GM23338 (cell line): Measurements from ENCODE around the gene FTO. TPM values are rescaled to one million over a fixed set of nuclear protein-coding genes. Genes with fewer than 3 reads are reported as not detected.

Source experiments
- ATAC-seq: fragments of 200-7000 bp; cut with Tn5 transposase; 3 replicates; pipeline ENCODE4 v1.9.1; 2020
- DNase-seq: peaks from one replicate; pipeline ENCODE4 v3.0.0-alpha.2; 2015; ENCODE audit warnings: low spot score
- H2AFZ ChIP-seq: fragments of 200-600 bp; sonication (generic); 2 replicates; pipeline ENCODE4 v1.8.0; 2016; ENCODE audit warnings: antibody characterized with exemption, mild to moderate bottlenecking, moderate library complexity
- H3F3A ChIP-seq: fragments of 200-600 bp; sonication (generic); replicated peaks from 2 replicates; pipeline ENCODE4 v1.8.0; 2017; ENCODE audit warnings: antibody characterized with exemption, mixed run types, low read depth
- H3K27ac ChIP-seq: fragments of 200-600 bp; sonication (generic); 2 replicates; pipeline ENCODE4 v1.6.1; 2016; ENCODE audit warnings: low read depth
- H3K27me3 ChIP-seq: fragments of 200-600 bp; sonication (generic); 2 replicates; pipeline ENCODE4 v1.8.0; 2016; ENCODE audit warnings: mild to moderate bottlenecking, mixed run types, moderate library complexity; ENCODE audit not compliant: insufficient read depth
- H3K36me3 ChIP-seq: fragments of 200-600 bp; sonication (generic); 2 replicates; pipeline ENCODE4 v1.8.0; 2016; ENCODE audit warnings: mild to moderate bottlenecking; ENCODE audit not compliant: insufficient read depth
- H3K4me1 ChIP-seq: fragments of 200-600 bp; sonication (generic); 2 replicates; pipeline ENCODE4 v1.8.0; 2016; ENCODE audit warnings: mild to moderate bottlenecking, moderate library complexity; ENCODE audit not compliant: insufficient read depth
- H3K4me2 ChIP-seq: fragments of 200-600 bp; sonication (generic); 2 replicates; pipeline ENCODE4 v1.7.1; 2017; ENCODE audit warnings: mixed run types
- H3K4me3 ChIP-seq: fragments of 200-600 bp; sonication (generic); 2 replicates; pipeline ENCODE4 v1.6.1; 2016; ENCODE audit warnings: mixed run types
- H3K79me2 ChIP-seq: fragments of 200-600 bp; sonication (generic); replicated peaks from 2 replicates; pipeline ENCODE4 v1.8.0; 2017; ENCODE audit warnings: mild to moderate bottlenecking; ENCODE audit not compliant: insufficient read depth
- H3K9me2 ChIP-seq: fragments of 200-600 bp; sonication (generic); 2 replicates; pipeline ENCODE4 v1.8.0; 2017; ENCODE audit not compliant: insufficient read depth
- H4K20me1 ChIP-seq: fragments of 200-600 bp; sonication (generic); replicated peaks from 2 replicates; pipeline ENCODE4 v1.8.0; 2017; ENCODE audit warnings: mild to moderate bottlenecking; ENCODE audit not compliant: insufficient read depth
- H3K27ac Mint-ChIP-seq: 2 replicates; pipeline ENCODE4 v1.8.0; 2020; ENCODE audit warnings: inconsistent platforms, mild to moderate bottlenecking, moderate library complexity, mixed read lengths
- H3K27me3 Mint-ChIP-seq: 3 replicates; pipeline ENCODE4 v1.8.0; 2022; ENCODE audit warnings: low read depth, mild to moderate bottlenecking, moderate library complexity, mixed read lengths, inconsistent platforms; ENCODE audit not compliant: insufficient read depth, poor library complexity
- H3K36me3 Mint-ChIP-seq: 3 replicates; pipeline ENCODE4 v1.8.0; 2021; ENCODE audit warnings: low read depth, mild to moderate bottlenecking, inconsistent platforms, moderate library complexity, mixed read lengths
- H3K4me1 Mint-ChIP-seq: 3 replicates; pipeline ENCODE4 v1.8.0; 2020; ENCODE audit warnings: mild to moderate bottlenecking, inconsistent platforms, mixed read lengths
- H3K4me3 Mint-ChIP-seq: 3 replicates; pipeline ENCODE4 v1.8.0; 2021; ENCODE audit warnings: moderate library complexity, mild to moderate bottlenecking, inconsistent platforms, mixed read lengths
- H3K9me3 Mint-ChIP-seq: 3 replicates; pipeline ENCODE4 v1.8.0; 2020; ENCODE audit warnings: moderate library complexity, mild to moderate bottlenecking, inconsistent platforms, mixed read lengths
- CREB1 ChIP-seq: fragments of 250-450 bp; sonication (Bioruptor Pico); IDR thresholded peaks from 2 replicates; pipeline ENCODE4 v1.5.0; 2020; ENCODE audit warnings: low read depth, mild to moderate bottlenecking, moderate library complexity
- ETS1 ChIP-seq: IDR thresholded peaks from 2 replicates; pipeline ENCODE4 v1.6.1; 2016; ENCODE audit warnings: antibody characterized with exemption
- EZH2 ChIP-seq: fragments of 200-600 bp; sonication (generic); IDR thresholded peaks from one replicate; pipeline ENCODE4 v1.8.0; 2017; ENCODE audit warnings: antibody characterized with exemption, mild to moderate bottlenecking, low read depth; ENCODE audit not compliant: unreplicated experiment
- EZH2phosphoT487 ChIP-seq: fragments of 200-600 bp; sonication (generic); IDR thresholded peaks from one replicate; pipeline ENCODE4 v1.8.1; 2018; ENCODE audit warnings: antibody characterized with exemption; ENCODE audit not compliant: unreplicated experiment
- NANOG ChIP-seq: IDR thresholded peaks from 2 replicates; pipeline ENCODE4 v1.6.1; 2016; ENCODE audit warnings: antibody characterized with exemption, borderline replicate concordance
- POLR2AphosphoS5 ChIP-seq: IDR thresholded peaks from 2 replicates; pipeline ENCODE4 v1.6.1; 2016; ENCODE audit warnings: antibody characterized with exemption, low read depth
- STAT1 ChIP-seq: IDR thresholded peaks from one replicate; pipeline ENCODE4 v1.6.1; 2016; ENCODE audit warnings: antibody characterized with exemption; ENCODE audit not compliant: unreplicated experiment
- ZNF462 ChIP-seq: fragments of 250-450 bp; sonication (Bioruptor Pico); IDR thresholded peaks from 2 replicates; pipeline ENCODE4 v1.5.0; 2020; ENCODE audit warnings: mild to moderate bottlenecking, moderate library complexity
- polyA plus RNA-seq: library from polyadenylated mRNA; unstranded; fragments of >200 nt; fragmentation: Nextera tagmentation; extraction: Ambion mirVana; gene quantifications from 2 replicates; pipeline ENCODE4 v1.2.1, GENCODE V29; 2016
- total RNA-seq: library from RNA; depleted of rRNA; stranded (reverse); fragments of >200 nt; shearing (Covaris generic); gene quantifications from 2 replicates; pipeline ENCODE4 v1.2.3, GENCODE V29; 2014
- TF ChIP-seq, protein P1 (sequence below), 2 experiments: fragments of 200-600 bp in 1 of 2; sonication (generic) in 1 of 2; conservative IDR thresholded peaks; 2 replicates each; pipeline versions ENCODE4 v1.5.1 to v1.6.1; 2016 to 2017; ENCODE audit warnings: antibody characterized with exemption in 2 of 2, low read depth in 2 of 2, mild to moderate bottlenecking in 2 of 2, moderate library complexity in 1 of 2
- TF ChIP-seq, protein P2 (sequence below): IDR thresholded peaks from one replicate; pipeline ENCODE4 v1.6.1; 2018; ENCODE audit warnings: antibody characterized with exemption; ENCODE audit not compliant: unreplicated experiment

Gene FTO
- total and polyA plus RNA-seq, 2 experiments from 2014 or later, result 17.7 to 69.6 TPM

GRCh38 chr16:53773881-53774280 lies 69.9 kb downstream of the FTO start:
- ATAC-seq (no peak), DNase-seq (no peak)
- Mint-ChIP-seq H3K4me1 (peaks cover 16% of the 10 kb centered on the region), H3K9me3 (no peaks in the 10 kb centered on the region), H3K27me3 (no peaks in the 10 kb centered on the region), H3K27ac (no peak overlapping the region), H3K36me3 (no peaks in the 10 kb centered on the region), H3K4me3 (no peak overlapping the region)
- Histone ChIP-seq H3K27me3 (no peaks in the 10 kb centered on the region), H3K4me2 (no peak overlapping the region), H3K9me2 (no peaks in the 10 kb centered on the region), H3K36me3 (no peaks in the 10 kb centered on the region), H3K79me2 (peaks cover 13% of the 10 kb centered on the region), H3K4me3 (no peak overlapping the region), H2AFZ (no peak overlapping the region), H3K27ac (no peak overlapping the region), H3F3A (no peaks in the 10 kb centered on the region), H3K4me1 (peaks cover 32% of the 10 kb centered on the region), H4K20me1 (no peaks in the 10 kb centered on the region)
- no peak for TF ChIP-seq ZNF462 (CRISPR knock-in tag)
- no peak for TF ChIP-seq CREB1 (CRISPR knock-in tag)
- TF ChIP-seq POLR2AphosphoS5, result no peak
- no peak for TF ChIP-seq EZH2
- no peak for TF ChIP-seq ETS1
- TF ChIP-seq STAT1, result no peak
- no peak for TF ChIP-seq EZH2phosphoT487
- TF ChIP-seq, protein P1, sequence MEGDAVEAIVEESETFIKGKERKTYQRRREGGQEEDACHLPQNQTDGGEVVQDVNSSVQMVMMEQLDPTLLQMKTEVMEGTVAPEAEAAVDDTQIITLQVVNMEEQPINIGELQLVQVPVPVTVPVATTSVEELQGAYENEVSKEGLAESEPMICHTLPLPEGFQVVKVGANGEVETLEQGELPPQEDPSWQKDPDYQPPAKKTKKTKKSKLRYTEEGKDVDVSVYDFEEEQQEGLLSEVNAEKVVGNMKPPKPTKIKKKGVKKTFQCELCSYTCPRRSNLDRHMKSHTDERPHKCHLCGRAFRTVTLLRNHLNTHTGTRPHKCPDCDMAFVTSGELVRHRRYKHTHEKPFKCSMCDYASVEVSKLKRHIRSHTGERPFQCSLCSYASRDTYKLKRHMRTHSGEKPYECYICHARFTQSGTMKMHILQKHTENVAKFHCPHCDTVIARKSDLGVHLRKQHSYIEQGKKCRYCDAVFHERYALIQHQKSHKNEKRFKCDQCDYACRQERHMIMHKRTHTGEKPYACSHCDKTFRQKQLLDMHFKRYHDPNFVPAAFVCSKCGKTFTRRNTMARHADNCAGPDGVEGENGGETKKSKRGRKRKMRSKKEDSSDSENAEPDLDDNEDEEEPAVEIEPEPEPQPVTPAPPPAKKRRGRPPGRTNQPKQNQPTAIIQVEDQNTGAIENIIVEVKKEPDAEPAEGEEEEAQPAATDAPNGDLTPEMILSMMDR (conservative IDR thresholded peaks at IDR 0.05; ENCODE audit: low read depth in 2 of 2), result no peak
- TF ChIP-seq NANOG, result no peak
- TF ChIP-seq, protein P2, sequence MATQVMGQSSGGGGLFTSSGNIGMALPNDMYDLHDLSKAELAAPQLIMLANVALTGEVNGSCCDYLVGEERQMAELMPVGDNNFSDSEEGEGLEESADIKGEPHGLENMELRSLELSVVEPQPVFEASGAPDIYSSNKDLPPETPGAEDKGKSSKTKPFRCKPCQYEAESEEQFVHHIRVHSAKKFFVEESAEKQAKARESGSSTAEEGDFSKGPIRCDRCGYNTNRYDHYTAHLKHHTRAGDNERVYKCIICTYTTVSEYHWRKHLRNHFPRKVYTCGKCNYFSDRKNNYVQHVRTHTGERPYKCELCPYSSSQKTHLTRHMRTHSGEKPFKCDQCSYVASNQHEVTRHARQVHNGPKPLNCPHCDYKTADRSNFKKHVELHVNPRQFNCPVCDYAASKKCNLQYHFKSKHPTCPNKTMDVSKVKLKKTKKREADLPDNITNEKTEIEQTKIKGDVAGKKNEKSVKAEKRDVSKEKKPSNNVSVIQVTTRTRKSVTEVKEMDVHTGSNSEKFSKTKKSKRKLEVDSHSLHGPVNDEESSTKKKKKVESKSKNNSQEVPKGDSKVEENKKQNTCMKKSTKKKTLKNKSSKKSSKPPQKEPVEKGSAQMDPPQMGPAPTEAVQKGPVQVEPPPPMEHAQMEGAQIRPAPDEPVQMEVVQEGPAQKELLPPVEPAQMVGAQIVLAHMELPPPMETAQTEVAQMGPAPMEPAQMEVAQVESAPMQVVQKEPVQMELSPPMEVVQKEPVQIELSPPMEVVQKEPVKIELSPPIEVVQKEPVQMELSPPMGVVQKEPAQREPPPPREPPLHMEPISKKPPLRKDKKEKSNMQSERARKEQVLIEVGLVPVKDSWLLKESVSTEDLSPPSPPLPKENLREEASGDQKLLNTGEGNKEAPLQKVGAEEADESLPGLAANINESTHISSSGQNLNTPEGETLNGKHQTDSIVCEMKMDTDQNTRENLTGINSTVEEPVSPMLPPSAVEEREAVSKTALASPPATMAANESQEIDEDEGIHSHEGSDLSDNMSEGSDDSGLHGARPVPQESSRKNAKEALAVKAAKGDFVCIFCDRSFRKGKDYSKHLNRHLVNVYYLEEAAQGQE, result no peak
